Measurements from ENCODE around the gene FAM124A.

- no peak for TF ChIP-seq POLR2A (IDR thresholded peaks at IDR 0.05)
- no peak for TF ChIP-seq POLR2AphosphoS5 (IDR thresholded peaks at IDR 0.05)
Measured at GRCh38 chr13:51308781-51309180, 86.6 kb downstream of the FAM124A start.
